H1 (cell line): ENCODE results near the gene CROCC. TPM values are rescaled to one million over a fixed set of nuclear protein-coding genes. Genes with fewer than 3 reads are reported as not detected.

Experiments
- ASH2L ChIP-seq: fragments of 200-600, 300-600 bp; sonication (generic); IDR thresholded peaks from one replicate; pipeline ENCODE4 v1.7.1; 2017; ENCODE audit warnings: low read length
- BRCA1 ChIP-seq: IDR thresholded peaks from 2 replicates; pipeline ENCODE4 v1.6.1; 2012; ENCODE audit warnings: low read depth, low read length, improper control_type of control experiment
- CBX5 ChIP-seq: fragments of 300-800, 300-1000 bp; sonication (generic); IDR thresholded peaks from 2 replicates; pipeline ENCODE4 v1.7.1; 2016; ENCODE audit warnings: antibody characterized with exemption, low read length, low read depth
- CBX8 ChIP-seq: fragments of 300-800, 300-1000 bp; sonication (generic); IDR thresholded peaks from 2 replicates; pipeline ENCODE4 v1.7.1; 2016; ENCODE audit warnings: low read depth, low read length, borderline replicate concordance
- JUN ChIP-seq: IDR thresholded peaks from 2 replicates; pipeline ENCODE4 v1.6.1; 2011; ENCODE audit warnings: low read depth, mild to moderate bottlenecking, improper control_type of control experiment, low read length
- KDM1A ChIP-seq: fragments of 200-600, 300-600 bp; sonication (generic); IDR thresholded peaks from 2 replicates; pipeline ENCODE4 v1.7.1; 2016; ENCODE audit warnings: mild to moderate bottlenecking, low read length, borderline replicate concordance
- KDM4A ChIP-seq: IDR thresholded peaks from one replicate; pipeline ENCODE4 v1.7.1; 2012; ENCODE audit warnings: low read depth, mild to moderate bottlenecking, moderate library complexity, low read length, inconsistent platforms; ENCODE audit not compliant: severe bottlenecking
- MAFK ChIP-seq: IDR thresholded peaks from 2 replicates; pipeline ENCODE4 v1.6.1; 2012; ENCODE audit warnings: low read depth, mild to moderate bottlenecking, improper control_type of control experiment, low read length
- POLR2AphosphoS5 ChIP-seq: IDR thresholded peaks from 2 replicates; pipeline ENCODE4 v1.6.1; 2011; ENCODE audit warnings: low read depth, low read length
- POU5F1 ChIP-seq: IDR thresholded peaks from 2 replicates; pipeline ENCODE4 v1.6.1; 2011; ENCODE audit warnings: low read depth, mild to moderate bottlenecking, low read length, moderate library complexity
- TCF12 ChIP-seq: IDR thresholded peaks from 2 replicates; pipeline ENCODE4 v1.6.1; 2011; ENCODE audit warnings: low read depth, mild to moderate bottlenecking, low read length
- YY1 ChIP-seq: IDR thresholded peaks from 2 replicates; pipeline ENCODE4 v1.6.1; 2011; ENCODE audit warnings: low read depth, mild to moderate bottlenecking, low read length
- polyA plus RNA-seq, 7 experiments: library from polyadenylated mRNA; depleted of rRNA in 3 of 7; stranded (reverse) in 5 of 7; unstranded in 2 of 7; fragments of >200 nt in 5 of 7; fragments of 200-250 nt in 2 of 7; gene quantifications; 1 replicate in 5 of 7; 2 replicates in 1 of 7; 4 replicates in 1 of 7; pipeline versions ENCODE4 v1.2.1 to v1.2.3, GENCODE V29; 2011 to 2013; ENCODE audit warnings: missing spikeins in 2 of 7, mixed read lengths in 2 of 7
- total RNA-seq: library from RNA; stranded (reverse); fragmentation: NEBNext Ultra II Directional; extraction: Animal tissue kit (Norgen Biotek cat#: 25700); gene quantifications from 2 replicates; pipeline ENCODE4 v1.2.1, GENCODE V29; 2021
- TF ChIP-seq, protein P1 (sequence below): fragments of 300-600 bp; sonication (generic); IDR thresholded peaks from 2 replicates; pipeline ENCODE4 v1.7.1; 2012; ENCODE audit warnings: low read length, moderate library complexity, mild to moderate bottlenecking, inconsistent platforms; ENCODE audit not compliant: insufficient replicate concordance

The CROCC gene
- total and polyA plus RNA-seq, 2 of the 8 experiments (the other 6 are each of a cell fraction or from before 2014, with no cell fraction given): 12.1 to 39.5 TPM

- TF ChIP-seq, protein P1, sequence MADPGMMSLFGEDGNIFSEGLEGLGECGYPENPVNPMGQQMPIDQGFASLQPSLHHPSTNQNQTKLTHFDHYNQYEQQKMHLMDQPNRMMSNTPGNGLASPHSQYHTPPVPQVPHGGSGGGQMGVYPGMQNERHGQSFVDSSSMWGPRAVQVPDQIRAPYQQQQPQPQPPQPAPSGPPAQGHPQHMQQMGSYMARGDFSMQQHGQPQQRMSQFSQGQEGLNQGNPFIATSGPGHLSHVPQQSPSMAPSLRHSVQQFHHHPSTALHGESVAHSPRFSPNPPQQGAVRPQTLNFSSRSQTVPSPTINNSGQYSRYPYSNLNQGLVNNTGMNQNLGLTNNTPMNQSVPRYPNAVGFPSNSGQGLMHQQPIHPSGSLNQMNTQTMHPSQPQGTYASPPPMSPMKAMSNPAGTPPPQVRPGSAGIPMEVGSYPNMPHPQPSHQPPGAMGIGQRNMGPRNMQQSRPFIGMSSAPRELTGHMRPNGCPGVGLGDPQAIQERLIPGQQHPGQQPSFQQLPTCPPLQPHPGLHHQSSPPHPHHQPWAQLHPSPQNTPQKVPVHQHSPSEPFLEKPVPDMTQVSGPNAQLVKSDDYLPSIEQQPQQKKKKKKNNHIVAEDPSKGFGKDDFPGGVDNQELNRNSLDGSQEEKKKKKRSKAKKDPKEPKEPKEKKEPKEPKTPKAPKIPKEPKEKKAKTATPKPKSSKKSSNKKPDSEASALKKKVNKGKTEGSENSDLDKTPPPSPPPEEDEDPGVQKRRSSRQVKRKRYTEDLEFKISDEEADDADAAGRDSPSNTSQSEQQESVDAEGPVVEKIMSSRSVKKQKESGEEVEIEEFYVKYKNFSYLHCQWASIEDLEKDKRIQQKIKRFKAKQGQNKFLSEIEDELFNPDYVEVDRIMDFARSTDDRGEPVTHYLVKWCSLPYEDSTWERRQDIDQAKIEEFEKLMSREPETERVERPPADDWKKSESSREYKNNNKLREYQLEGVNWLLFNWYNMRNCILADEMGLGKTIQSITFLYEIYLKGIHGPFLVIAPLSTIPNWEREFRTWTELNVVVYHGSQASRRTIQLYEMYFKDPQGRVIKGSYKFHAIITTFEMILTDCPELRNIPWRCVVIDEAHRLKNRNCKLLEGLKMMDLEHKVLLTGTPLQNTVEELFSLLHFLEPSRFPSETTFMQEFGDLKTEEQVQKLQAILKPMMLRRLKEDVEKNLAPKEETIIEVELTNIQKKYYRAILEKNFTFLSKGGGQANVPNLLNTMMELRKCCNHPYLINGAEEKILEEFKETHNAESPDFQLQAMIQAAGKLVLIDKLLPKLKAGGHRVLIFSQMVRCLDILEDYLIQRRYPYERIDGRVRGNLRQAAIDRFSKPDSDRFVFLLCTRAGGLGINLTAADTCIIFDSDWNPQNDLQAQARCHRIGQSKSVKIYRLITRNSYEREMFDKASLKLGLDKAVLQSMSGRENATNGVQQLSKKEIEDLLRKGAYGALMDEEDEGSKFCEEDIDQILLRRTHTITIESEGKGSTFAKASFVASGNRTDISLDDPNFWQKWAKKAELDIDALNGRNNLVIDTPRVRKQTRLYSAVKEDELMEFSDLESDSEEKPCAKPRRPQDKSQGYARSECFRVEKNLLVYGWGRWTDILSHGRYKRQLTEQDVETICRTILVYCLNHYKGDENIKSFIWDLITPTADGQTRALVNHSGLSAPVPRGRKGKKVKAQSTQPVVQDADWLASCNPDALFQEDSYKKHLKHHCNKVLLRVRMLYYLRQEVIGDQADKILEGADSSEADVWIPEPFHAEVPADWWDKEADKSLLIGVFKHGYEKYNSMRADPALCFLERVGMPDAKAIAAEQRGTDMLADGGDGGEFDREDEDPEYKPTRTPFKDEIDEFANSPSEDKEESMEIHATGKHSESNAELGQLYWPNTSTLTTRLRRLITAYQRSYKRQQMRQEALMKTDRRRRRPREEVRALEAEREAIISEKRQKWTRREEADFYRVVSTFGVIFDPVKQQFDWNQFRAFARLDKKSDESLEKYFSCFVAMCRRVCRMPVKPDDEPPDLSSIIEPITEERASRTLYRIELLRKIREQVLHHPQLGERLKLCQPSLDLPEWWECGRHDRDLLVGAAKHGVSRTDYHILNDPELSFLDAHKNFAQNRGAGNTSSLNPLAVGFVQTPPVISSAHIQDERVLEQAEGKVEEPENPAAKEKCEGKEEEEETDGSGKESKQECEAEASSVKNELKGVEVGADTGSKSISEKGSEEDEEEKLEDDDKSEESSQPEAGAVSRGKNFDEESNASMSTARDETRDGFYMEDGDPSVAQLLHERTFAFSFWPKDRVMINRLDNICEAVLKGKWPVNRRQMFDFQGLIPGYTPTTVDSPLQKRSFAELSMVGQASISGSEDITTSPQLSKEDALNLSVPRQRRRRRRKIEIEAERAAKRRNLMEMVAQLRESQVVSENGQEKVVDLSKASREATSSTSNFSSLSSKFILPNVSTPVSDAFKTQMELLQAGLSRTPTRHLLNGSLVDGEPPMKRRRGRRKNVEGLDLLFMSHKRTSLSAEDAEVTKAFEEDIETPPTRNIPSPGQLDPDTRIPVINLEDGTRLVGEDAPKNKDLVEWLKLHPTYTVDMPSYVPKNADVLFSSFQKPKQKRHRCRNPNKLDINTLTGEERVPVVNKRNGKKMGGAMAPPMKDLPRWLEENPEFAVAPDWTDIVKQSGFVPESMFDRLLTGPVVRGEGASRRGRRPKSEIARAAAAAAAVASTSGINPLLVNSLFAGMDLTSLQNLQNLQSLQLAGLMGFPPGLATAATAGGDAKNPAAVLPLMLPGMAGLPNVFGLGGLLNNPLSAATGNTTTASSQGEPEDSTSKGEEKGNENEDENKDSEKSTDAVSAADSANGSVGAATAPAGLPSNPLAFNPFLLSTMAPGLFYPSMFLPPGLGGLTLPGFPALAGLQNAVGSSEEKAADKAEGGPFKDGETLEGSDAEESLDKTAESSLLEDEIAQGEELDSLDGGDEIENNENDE: no peak
- no peak for TF ChIP-seq ASH2L
- no peak for TF ChIP-seq MAFK
- TF ChIP-seq POU5F1: no peak
- no peak for TF ChIP-seq POLR2AphosphoS5
- TF ChIP-seq JUN: no peak
- no peak for TF ChIP-seq CBX5
- no peak for TF ChIP-seq CBX8
- TF ChIP-seq KDM4A: no peak
- TF ChIP-seq KDM1A: no peak
- TF ChIP-seq YY1: no peak
- no peak for TF ChIP-seq TCF12
- TF ChIP-seq BRCA1: no peak
These were observed 66.5 kb downstream of the CROCC start (continued) for GRCh38 chr1:16988210-16988609.
